Measurements from ENCODE around the gene KIAA0513. TPM values are rescaled to one million over a fixed set of nuclear protein-coding genes. Genes with fewer than 3 reads are reported as not detected.

Gene KIAA0513
- total RNA-seq, 3 donors from 2014 or later = 31.9 to 36.5 (median 33.5) TPM

DNA sequence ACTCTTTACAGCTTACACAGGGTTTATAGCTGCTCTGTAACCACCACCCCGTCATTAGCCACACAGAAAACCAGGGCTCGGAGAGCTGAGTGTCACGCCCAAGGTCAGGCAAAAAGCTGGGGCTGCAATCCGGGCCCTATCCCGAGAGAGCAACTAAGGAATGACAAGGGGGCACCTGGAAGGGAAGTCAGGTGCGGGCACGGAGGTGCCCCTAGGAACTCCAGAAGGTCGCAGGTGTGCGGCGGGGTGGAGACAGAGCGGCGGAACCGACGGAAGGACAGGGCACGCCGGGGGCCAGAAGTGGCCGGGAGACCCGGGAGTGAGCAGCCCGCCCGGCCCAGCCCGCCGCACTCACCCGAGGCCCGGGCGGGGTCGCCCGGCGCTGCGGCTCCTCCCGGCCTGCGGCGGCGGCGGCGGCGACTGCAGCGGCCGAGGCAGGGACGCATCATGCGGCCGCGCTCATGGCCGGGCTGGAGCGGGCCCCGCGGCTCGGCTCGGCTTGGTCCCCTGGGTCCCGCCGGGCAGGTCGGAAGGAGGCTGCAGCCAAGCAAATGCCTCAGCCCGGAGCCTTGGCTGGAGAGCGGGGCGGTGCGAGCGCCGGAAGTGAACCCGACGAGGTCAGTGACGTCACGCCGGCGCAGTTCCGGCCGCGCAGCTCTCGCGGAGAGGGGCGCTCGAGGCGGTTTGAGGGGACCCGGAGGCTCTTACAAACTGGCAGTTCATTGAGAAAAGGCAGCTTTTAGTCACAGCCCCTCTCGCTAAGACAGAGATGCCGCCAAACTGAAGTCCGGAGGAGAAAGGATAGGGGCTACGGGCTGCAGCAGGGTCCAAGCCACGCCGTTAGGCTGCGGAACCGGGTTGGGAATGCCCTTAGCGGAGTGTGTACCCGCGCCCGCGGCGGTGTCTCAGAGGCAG is 16.4 kb upstream of the KIAA0513 start, which contains the start of gene ZDHHC7:
Gene ZDHHC7, minus strand, starts transcription at position 605 of the 915 bp plus-strand sequence. CDS start 20,917 bp downstream, outside the sequence.
- Histone ChIP-seq H3K9me3 (no peaks in the 10 kb centered on the region), H3K4me3 (peak within 1 kb of the TSS; percentile 80), H3K4me1 (ENCODE audit: low read depth) (peaks cover 54% of the 10 kb centered on the region), H3K36me3 (ENCODE audit: low read depth) (no peaks in the 10 kb centered on the region)
- peak; percentile 84 for ATAC-seq
- TF ChIP-seq CTCF (IDR thresholded peaks at IDR 0.05) = no peak
- DNase-seq = peak; percentile 90 to 92 (median 92)
- intact Hi-C loops (cut with DNase I, micrococcal nuclease) = no loop called here

GRCh38 chr16:85011846-85012284 is 15.7 kb upstream of the KIAA0513 start:
- peaks cover 48% of the 10 kb centered on the region for H3K4me1 ChIP-seq (ENCODE audit: low read depth)
- no peak for TF ChIP-seq CTCF (IDR thresholded peaks at IDR 0.05)
- no peak for ATAC-seq
- no peak for DNase-seq
- peak overlapping the region; percentile 80 for H3K4me3 ChIP-seq
- H3K9me3 ChIP-seq = no peaks in the 10 kb centered on the region
- H3K36me3 ChIP-seq (ENCODE audit: low read depth) = no peaks in the 10 kb centered on the region
- intact Hi-C loops (cut with DNase I, micrococcal nuclease) = no loop called here

- DNase-seq (no peak), ATAC-seq (peak; percentile 70)
- TF ChIP-seq CTCF (IDR thresholded peaks at IDR 0.05) = no peak
- no peaks in the 10 kb centered on the region for H3K36me3 ChIP-seq (ENCODE audit: low read depth)
- peaks cover 37% of the 10 kb centered on the region for H3K4me1 ChIP-seq (ENCODE audit: low read depth)
- no peaks in the 10 kb centered on the region for H3K9me3 ChIP-seq
- intact Hi-C loops (cut with DNase I, micrococcal nuclease) = no loop called here
- H3K4me3 ChIP-seq = no peak overlapping the region
These were observed 13.3 kb upstream of the KIAA0513 start for GRCh38 chr16:85014311-85014710.

GRCh38 chr16:85015481-85016187 is 12.0 kb upstream of the KIAA0513 start:
- intact Hi-C loops (cut with DNase I, micrococcal nuclease) = no loop called here
- no peak for TF ChIP-seq CTCF (IDR thresholded peaks at IDR 0.05)
- no peak for DNase-seq
- no peak overlapping the region for H3K4me3 ChIP-seq
- H3K9me3 ChIP-seq = no peaks in the 10 kb centered on the region
- peaks cover 37% of the 10 kb centered on the region for H3K4me1 ChIP-seq (ENCODE audit: low read depth)
- no peak for ATAC-seq
- H3K36me3 ChIP-seq (ENCODE audit: low read depth) = no peaks in the 10 kb centered on the region

GRCh38 chr16:85017151-85017550 is 10.4 kb upstream of the KIAA0513 start:
- Histone ChIP-seq H3K4me1 (ENCODE audit: low read depth) (peaks cover 33% of the 10 kb centered on the region), H3K4me3 (no peak overlapping the region), H3K9me3 (no peaks in the 10 kb centered on the region), H3K36me3 (ENCODE audit: low read depth) (no peaks in the 10 kb centered on the region)
- intact Hi-C loops (cut with DNase I, micrococcal nuclease) = no loop called here
- ATAC-seq (no peak), DNase-seq (no peak)
- no peak for TF ChIP-seq CTCF (IDR thresholded peaks at IDR 0.05)

Measured in mucosa of descending colon (tissue), 3 donors.